ENCODE results near the gene GPC6. TPM values are rescaled to one million over a fixed set of nuclear protein-coding genes. Genes with fewer than 3 reads are reported as not detected.

GPC6 gene
- total and polyA plus RNA-seq, 4 donors, result 5.9 to 29.1 (median 18.2) TPM

- Histone ChIP-seq H3K4me3 (ENCODE audit: low read depth in 1 of 3, low read length in 3 of 3) (no peak overlapping the region), H3K4me1 (ENCODE audit: control insufficient read depth in 4 of 4, insufficient read depth in 4 of 4, low read length in 3 of 4) (peaks cover 0 to 14% (median 8%) of the 10 kb centered on the region in 4 donors), H3K27me3 (ENCODE audit: control insufficient read depth in 4 of 4, insufficient read depth in 4 of 4, low read length in 3 of 4) (no peaks in the 10 kb centered on the region), H3K36me3 (ENCODE audit: control insufficient read depth in 4 of 4, insufficient read depth in 3 of 4, low read depth in 1 of 4, low read length in 3 of 4) (no peaks in the 10 kb centered on the region), H3K9ac (ENCODE audit: low read depth in 1 of 2, low read length in 2 of 2) (no peak overlapping the region), H3K27ac (ENCODE audit: low read depth in 1 of 2, low read length in 2 of 2) (no peak overlapping the region), H3K9me3 (ENCODE audit: control insufficient read depth in 4 of 4, low read length in 3 of 4) (no peaks in the 10 kb centered on the region)
- DNase-seq (ENCODE audit: low spot score), result no peak
- WGBS, result 30% methylated on average over 3 of the region's 3 CpGs
- no peak for TF ChIP-seq HNF4G (IDR thresholded peaks at IDR 0.05)
- peak; percentile 57 to 66 for TF ChIP-seq HNF4A (conservative IDR thresholded peaks at IDR 0.05)
- TF ChIP-seq JUND (IDR thresholded peaks at IDR 0.05), result peak in 1 of 2 donors; percentile 46
- peak; percentile 31 for TF ChIP-seq YY1 (IDR thresholded peaks at IDR 0.05)
- TF ChIP-seq FOXA2 (IDR thresholded peaks at IDR 0.05), result peak; percentile 97
- peak; percentile 46 for TF ChIP-seq SP1 (IDR thresholded peaks at IDR 0.05)
- TF ChIP-seq GABPA (IDR thresholded peaks at IDR 0.05 in 1 of 2, conservative IDR thresholded peaks at IDR 0.05 in 1 of 2), result no peak
- no peak for TF ChIP-seq EGR1 (IDR thresholded peaks at IDR 0.05; ENCODE audit: low read depth in 2 of 2)
- peak; percentile 32 to 67 for TF ChIP-seq RXRA (IDR thresholded peaks at IDR 0.05)
- TF ChIP-seq REST (IDR thresholded peaks at IDR 0.05), result peak; percentile 36
- TF ChIP-seq MAX (IDR thresholded peaks at IDR 0.05), result peak; percentile 46
- TF ChIP-seq RAD21 (IDR thresholded peaks at IDR 0.05), result peak; percentile 36 to 48
- TF ChIP-seq ZBTB33 (IDR thresholded peaks at IDR 0.05), result peak; percentile 66
- TF ChIP-seq FOXA1 (IDR thresholded peaks at IDR 0.05), result peak; percentile 96
Observed at GRCh38 chr13:93361703-93362102, 135.1 kb downstream of the GPC6 start.

GRCh38 chr13:93364166-93364565 is 137.6 kb downstream of the GPC6 start:
- no peak for TF ChIP-seq EGR1 (IDR thresholded peaks at IDR 0.05; ENCODE audit: low read depth in 2 of 2)
- Histone ChIP-seq H3K27me3 (ENCODE audit: control insufficient read depth in 4 of 4, insufficient read depth in 4 of 4, low read length in 3 of 4) (no peaks in the 10 kb centered on the region), H3K9me3 (ENCODE audit: control insufficient read depth in 4 of 4, low read length in 3 of 4) (no peaks in the 10 kb centered on the region), H3K4me3 (ENCODE audit: low read depth in 1 of 3, low read length in 3 of 3) (no peak overlapping the region), H3K27ac (ENCODE audit: low read depth in 1 of 2, low read length in 2 of 2) (no peak overlapping the region), H3K4me1 (ENCODE audit: control insufficient read depth in 4 of 4, insufficient read depth in 4 of 4, low read length in 3 of 4) (peaks cover 0 to 14% (median 8%) of the 10 kb centered on the region in 4 donors), H3K9ac (ENCODE audit: low read depth in 1 of 2, low read length in 2 of 2) (no peak overlapping the region), H3K36me3 (ENCODE audit: control insufficient read depth in 4 of 4, insufficient read depth in 3 of 4, low read depth in 1 of 4, low read length in 3 of 4) (no peaks in the 10 kb centered on the region)
- 90% methylated on average over 5 of the region's 5 CpGs for WGBS
- DNase-seq (ENCODE audit: low spot score), result no peak

GRCh38 chr13:93368296-93368695 is 141.7 kb downstream of the GPC6 start:
- no peak overlapping the region for H3K4me3 ChIP-seq (ENCODE audit: low read depth in 1 of 3, low read length in 3 of 3)
- H3K4me1 ChIP-seq (ENCODE audit: control insufficient read depth in 4 of 4, insufficient read depth in 4 of 4, low read length in 3 of 4), result no peaks in the 10 kb centered on the region
- H3K36me3 ChIP-seq (ENCODE audit: control insufficient read depth in 4 of 4, insufficient read depth in 3 of 4, low read depth in 1 of 4, low read length in 3 of 4), result no peaks in the 10 kb centered on the region
- H3K9ac ChIP-seq (ENCODE audit: low read depth in 1 of 2, low read length in 2 of 2), result no peak overlapping the region
- no CpG with 5 or more reads among the region's 1 CpG for WGBS
- DNase-seq (ENCODE audit: low spot score), result no peak
- H3K9me3 ChIP-seq (ENCODE audit: control insufficient read depth in 4 of 4, low read length in 3 of 4), result no peaks in the 10 kb centered on the region
- no peak overlapping the region for H3K27ac ChIP-seq (ENCODE audit: low read depth in 1 of 2, low read length in 2 of 2)
- no peaks in the 10 kb centered on the region for H3K27me3 ChIP-seq (ENCODE audit: control insufficient read depth in 4 of 4, insufficient read depth in 4 of 4, low read length in 3 of 4)
- TF ChIP-seq ZBTB33 (IDR thresholded peaks at IDR 0.05) (no peak), HNF4G (IDR thresholded peaks at IDR 0.05) (no peak), ATF3 (IDR thresholded peaks at IDR 0.05) (no peak), YY1 (IDR thresholded peaks at IDR 0.05) (no peak), JUND (IDR thresholded peaks at IDR 0.05) (no peak), NR2F2 (IDR thresholded peaks at IDR 0.05) (no peak), RAD21 (IDR thresholded peaks at IDR 0.05) (no peak), EGR1 (IDR thresholded peaks at IDR 0.05; ENCODE audit: low read depth in 2 of 2) (no peak), RXRA (IDR thresholded peaks at IDR 0.05) (no peak), REST (IDR thresholded peaks at IDR 0.05) (no peak), SP1 (IDR thresholded peaks at IDR 0.05) (no peak), FOXA1 (IDR thresholded peaks at IDR 0.05) (no peak)

All from liver (tissue), 9 donors.